HT-29 (cell line): ENCODE results near the gene GATA1. TPM values are rescaled to one million over a fixed set of nuclear protein-coding genes. Genes with fewer than 3 reads are reported as not detected.

Experiments
- DNase-seq: peaks from one replicate; pipeline ENCODE4 v3.0.0-alpha.2; 2015; ENCODE audit warnings: low spot score
- total RNA-seq: library from RNA; depleted of rRNA; stranded (reverse); fragments of >200 nt; shearing (Covaris generic); gene quantifications from 2 replicates; pipeline ENCODE4 v1.2.3, GENCODE V29; 2014

The GATA1 gene
- total RNA-seq, 1 experiment from 2014 or later: not detected

GRCh38 chrX:48785186-48785539 is 1.2 kb upstream of the GATA1 start:
- no peak for DNase-seq

GRCh38 chrX:48785540-48786214 is 713 bp upstream of the GATA1 start:
- no peak for DNase-seq

- DNase-seq: no peak
Observed at GRCh38 chrX:48786825-48787504, 575 bp downstream of the GATA1 start.

- DNase-seq: no peak
Observed at GRCh38 chrX:48787505-48788443, 1.4 kb downstream of the GATA1 start.

GRCh38 chrX:48789366-48790220 is 3.2 kb downstream of the GATA1 start:
- DNase-seq: no peak

- DNase-seq: no peak
Observed at GRCh38 chrX:48790477-48790876, 4.1 kb downstream of the GATA1 start.

- no peak for DNase-seq
Observed at GRCh38 chrX:48791063-48791820, 4.9 kb downstream of the GATA1 start.

GRCh38 chrX:48792219-48792618 is 5.8 kb downstream of the GATA1 start:
- DNase-seq: no peak

GRCh38 chrX:48793935-48794334 is 7.5 kb downstream of the GATA1 start:
- no peak for DNase-seq

GRCh38 chrX:48794340-48794910 is 8.0 kb downstream of the GATA1 start:
- no peak for DNase-seq

GRCh38 chrX:48794911-48795515 is 8.6 kb downstream of the GATA1 start:
- peak; percentile 55 for DNase-seq

- DNase-seq: no peak
Observed at GRCh38 chrX:48798318-48798717, 11.9 kb downstream of the GATA1 start.

GRCh38 chrX:48800574-48801279 is 14.3 kb downstream of the GATA1 start:
- no peak for DNase-seq

- DNase-seq: peak; percentile 98
Observed at GRCh38 chrX:48801280-48802088, 15.1 kb downstream of the GATA1 start, which contains the start of gene HDAC6. HDAC6 (plus strand) TSS chrX:48802067; CDS start chrX:48802693, 626 bp downstream.

- DNase-seq: peak; percentile 88
Observed at GRCh38 chrX:48802089-48802904, 15.9 kb downstream of the GATA1 start.

- DNase-seq: no peak
Observed at GRCh38 chrX:48802905-48803200, 16.5 kb downstream of the GATA1 start.

- DNase-seq: no peak
Observed at GRCh38 chrX:48806081-48806480, 19.7 kb downstream of the GATA1 start.
